MM.1S (cell line): ENCODE measurements around the gene ZHX3.

Experiments used
- EZH2 ChIP-seq: fragments of 300-600 bp; sonication (generic); optimal IDR thresholded peaks from 2 replicates; pipeline ENCODE3; 2017; ENCODE audit warnings: low read depth, mild to moderate bottlenecking, antibody characterized with exemption, low read length, mixed read lengths
- EZH2phosphoT487 ChIP-seq: fragments of 300-600 bp; sonication (generic); IDR thresholded peaks from 2 replicates; pipeline ENCODE4 v1.6.1; 2018; ENCODE audit warnings: antibody characterized with exemption, low read length
- TF ChIP-seq, protein P1 (sequence below): fragments of 300-600 bp; sonication (generic); IDR thresholded peaks from 2 replicates; pipeline ENCODE4 v1.5.1; 2016; ENCODE audit warnings: antibody characterized with exemption, low read length, mixed read lengths

DNA sequence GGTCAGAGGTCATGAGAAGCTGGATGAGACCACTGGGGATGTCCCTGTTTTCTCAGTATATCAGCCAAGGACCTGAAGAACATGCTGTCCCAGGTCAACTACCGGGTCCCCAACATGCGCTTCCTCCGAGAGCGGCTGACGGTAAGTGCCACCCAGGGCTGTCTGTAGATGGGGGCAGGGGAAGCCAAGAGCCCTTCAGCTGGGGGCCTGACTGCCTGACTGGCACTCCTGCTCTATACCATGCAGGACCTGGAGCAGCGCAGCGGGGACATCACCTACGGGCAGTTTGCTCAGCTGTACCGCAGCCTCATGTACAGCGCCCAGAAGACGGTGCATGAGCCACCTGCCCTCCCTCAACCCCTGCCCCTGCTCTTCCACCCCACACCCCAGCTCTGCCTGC, 155.1 kb downstream of the ZHX3 start:
- TF ChIP-seq, protein P1, sequence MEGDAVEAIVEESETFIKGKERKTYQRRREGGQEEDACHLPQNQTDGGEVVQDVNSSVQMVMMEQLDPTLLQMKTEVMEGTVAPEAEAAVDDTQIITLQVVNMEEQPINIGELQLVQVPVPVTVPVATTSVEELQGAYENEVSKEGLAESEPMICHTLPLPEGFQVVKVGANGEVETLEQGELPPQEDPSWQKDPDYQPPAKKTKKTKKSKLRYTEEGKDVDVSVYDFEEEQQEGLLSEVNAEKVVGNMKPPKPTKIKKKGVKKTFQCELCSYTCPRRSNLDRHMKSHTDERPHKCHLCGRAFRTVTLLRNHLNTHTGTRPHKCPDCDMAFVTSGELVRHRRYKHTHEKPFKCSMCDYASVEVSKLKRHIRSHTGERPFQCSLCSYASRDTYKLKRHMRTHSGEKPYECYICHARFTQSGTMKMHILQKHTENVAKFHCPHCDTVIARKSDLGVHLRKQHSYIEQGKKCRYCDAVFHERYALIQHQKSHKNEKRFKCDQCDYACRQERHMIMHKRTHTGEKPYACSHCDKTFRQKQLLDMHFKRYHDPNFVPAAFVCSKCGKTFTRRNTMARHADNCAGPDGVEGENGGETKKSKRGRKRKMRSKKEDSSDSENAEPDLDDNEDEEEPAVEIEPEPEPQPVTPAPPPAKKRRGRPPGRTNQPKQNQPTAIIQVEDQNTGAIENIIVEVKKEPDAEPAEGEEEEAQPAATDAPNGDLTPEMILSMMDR, result no peak
- TF ChIP-seq EZH2 (no peak), EZH2phosphoT487 (no peak)
